Duodenal mucosa (tissue), 2 donors: ENCODE results near the gene KRTAP10-7.
"Not testable (repeated sequence)": the region's sequence is repeated elsewhere in the genome, so short reads cannot be mapped to it uniquely, and the experiment has no call there.

Experiments used
- H3K27ac ChIP-seq: one replicate; pipeline ENCODE4 v1.7.0; 2013; ENCODE audit warnings: low read depth, low read length
- H3K27me3 ChIP-seq, 2 donors: one replicate each; pipeline ENCODE4 v1.7.0; 2013; ENCODE audit warnings: low read length in 2 of 2, control low read depth in 1 of 2; ENCODE audit not compliant: insufficient read depth in 2 of 2, control insufficient read depth in 1 of 2
- H3K36me3 ChIP-seq, 2 donors: one replicate each; pipeline ENCODE4 v1.7.0; 2013; ENCODE audit warnings: low read length in 2 of 2, control low read depth in 1 of 2; ENCODE audit not compliant: insufficient read depth in 2 of 2, control insufficient read depth in 1 of 2
- H3K4me1 ChIP-seq, 2 donors: one replicate each; pipeline ENCODE4 v1.7.0; 2013; ENCODE audit warnings: low read length in 2 of 2, control low read depth in 1 of 2; ENCODE audit not compliant: insufficient read depth in 2 of 2, control insufficient read depth in 1 of 2
- H3K4me3 ChIP-seq, 2 donors: one replicate each; pipeline ENCODE4 v1.7.0; 2013; ENCODE audit warnings: low read length in 2 of 2, low read depth in 1 of 2
- H3K9ac ChIP-seq, 2 donors: one replicate each; pipeline ENCODE4 v1.7.0; 2013; ENCODE audit warnings: low read length in 2 of 2, low read depth in 1 of 2
- H3K9me3 ChIP-seq, 2 donors: one replicate each; pipeline ENCODE4 v1.7.0; 2013; ENCODE audit warnings: low read length in 2 of 2, control low read depth in 1 of 2; ENCODE audit not compliant: control insufficient read depth in 1 of 2

The KRTAP10-7 gene

DNA sequence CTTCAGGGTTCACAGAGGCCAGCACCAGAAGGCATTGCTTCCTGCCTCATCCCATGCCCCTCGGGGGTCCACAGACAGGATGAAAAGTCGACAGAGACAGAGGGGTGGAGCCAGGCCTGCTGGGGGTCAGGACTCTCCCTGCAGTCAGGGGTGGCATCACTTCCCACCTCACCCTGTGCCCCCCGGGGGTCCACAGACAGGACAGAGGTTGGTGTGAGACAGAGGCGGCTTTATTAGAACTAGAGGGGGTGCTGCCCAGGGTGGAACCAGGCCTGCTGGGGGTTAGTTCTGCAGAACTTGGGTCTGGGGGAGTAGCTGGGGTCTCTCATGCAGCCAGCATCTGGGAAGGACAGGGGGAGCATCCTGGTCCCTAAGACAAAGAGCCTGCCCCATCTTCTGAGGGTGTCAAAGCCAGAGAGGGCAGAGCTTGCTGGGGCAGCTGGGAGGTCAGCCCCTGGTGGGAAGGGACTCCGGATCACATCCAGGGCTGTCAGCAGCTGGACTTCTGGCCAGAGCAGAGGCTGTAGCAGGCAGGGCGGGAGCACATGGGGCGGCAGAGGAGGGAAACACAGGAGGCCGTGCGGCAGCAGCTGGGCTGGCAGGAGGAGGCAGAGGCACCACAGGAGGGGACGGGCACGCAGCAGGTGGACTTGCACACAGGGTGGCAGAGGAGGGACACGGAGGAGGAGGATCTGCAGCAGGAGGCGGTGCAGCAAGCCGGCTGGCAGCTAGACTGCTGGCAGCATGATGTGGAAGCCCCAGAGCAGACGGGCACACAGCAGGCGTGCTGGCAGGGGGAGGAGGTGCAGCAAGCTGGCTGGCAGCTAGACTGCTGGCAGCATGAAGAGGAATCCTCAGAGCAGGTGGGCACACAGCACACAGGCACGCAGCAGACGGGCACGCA, 9.2 kb upstream of the KRTAP10-7 start:
- H3K4me3 ChIP-seq, H3K27ac ChIP-seq, H3K36me3 ChIP-seq, H3K9me3 ChIP-seq, H3K4me1 ChIP-seq, H3K9ac ChIP-seq: not testable (repeated sequence)
- H3K27me3 ChIP-seq = peaks cover 0 to 17% of the 10 kb centered on the region in 2 donors

DNA sequence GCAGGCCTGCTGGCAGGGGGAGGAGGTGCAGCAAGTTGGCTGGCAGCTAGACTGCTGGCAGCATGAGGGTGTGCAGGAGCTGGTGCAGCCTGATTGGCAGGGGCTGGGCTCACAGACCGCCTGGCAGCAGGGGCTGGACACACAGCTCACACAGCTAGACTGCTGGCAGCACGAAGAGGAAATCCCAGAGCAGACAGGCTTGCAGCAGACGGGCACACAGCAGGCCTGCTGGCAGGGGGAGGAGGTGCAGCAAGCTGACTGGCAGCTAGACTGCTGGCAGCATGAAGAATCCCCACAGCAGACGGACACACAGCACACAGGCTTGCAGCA, 8.6 kb upstream of the KRTAP10-7 start:
- not testable (repeated sequence) for H3K27ac ChIP-seq, H3K4me1 ChIP-seq, H3K9me3 ChIP-seq, H3K9ac ChIP-seq, H3K36me3 ChIP-seq, H3K4me3 ChIP-seq
- H3K27me3 ChIP-seq = peaks cover 0 to 16% of the 10 kb centered on the region in 2 donors

DNA sequence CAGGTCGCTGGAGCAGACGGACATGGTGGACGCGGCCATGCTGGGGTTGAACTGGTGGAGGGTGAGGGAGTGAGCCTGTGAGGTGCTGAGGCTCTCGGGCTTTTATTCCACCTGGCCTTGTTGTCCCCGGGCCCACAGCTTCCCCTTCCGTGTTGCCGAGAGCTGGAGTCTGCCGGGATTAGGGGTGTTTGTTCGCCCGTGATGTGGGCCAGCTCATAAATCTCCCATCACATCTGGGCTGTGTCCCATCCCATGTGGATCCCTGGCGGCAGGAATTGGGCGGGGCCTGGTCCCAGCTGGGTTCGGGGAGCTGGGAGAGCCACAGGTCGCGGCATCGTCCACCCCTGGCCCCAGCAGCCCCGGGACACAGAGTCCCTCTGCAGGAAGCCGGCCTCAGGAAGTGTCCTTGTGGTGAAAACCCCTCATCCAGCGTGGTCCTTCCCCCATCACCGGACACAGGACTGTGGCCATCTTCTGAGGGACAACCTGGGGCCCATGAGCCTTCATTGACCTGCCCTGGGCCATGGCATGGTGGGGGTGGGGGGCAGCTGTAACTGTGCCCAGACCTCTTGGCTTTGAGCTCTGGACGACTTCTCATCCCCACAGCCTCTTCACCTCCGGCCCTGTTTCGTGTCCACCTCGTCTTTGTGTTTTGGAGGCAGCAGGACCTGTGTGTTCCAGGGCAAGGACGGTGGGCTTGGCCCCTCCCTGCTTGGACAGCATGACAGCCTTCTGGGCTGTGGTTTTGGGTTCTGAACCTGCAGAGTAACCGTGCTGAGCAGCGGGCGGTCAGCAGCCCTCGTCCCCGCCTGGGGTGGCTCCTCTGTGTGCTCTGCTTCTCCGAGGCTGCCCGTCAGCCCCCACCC, 7.7 kb upstream of the KRTAP10-7 start, which contains the start of gene KRTAP10-6:
KRTAP10-6 (minus strand) TSS at position 60 of the 866 bp plus-strand sequence; CDS start at position 39, 21 bp downstream.
- H3K27ac ChIP-seq = no peak within 1 kb of the TSS
- H3K36me3 ChIP-seq = no peaks in the 10 kb centered on the region
- H3K27me3 ChIP-seq = peaks cover 0 to 16% of the 10 kb centered on the region in 2 donors
- H3K4me1 ChIP-seq = no peaks in the 10 kb centered on the region
- no peak within 1 kb of the TSS for H3K4me3 ChIP-seq
- no peak within 1 kb of the TSS for H3K9ac ChIP-seq
- H3K9me3 ChIP-seq = no peaks in the 10 kb centered on the region

DNA sequence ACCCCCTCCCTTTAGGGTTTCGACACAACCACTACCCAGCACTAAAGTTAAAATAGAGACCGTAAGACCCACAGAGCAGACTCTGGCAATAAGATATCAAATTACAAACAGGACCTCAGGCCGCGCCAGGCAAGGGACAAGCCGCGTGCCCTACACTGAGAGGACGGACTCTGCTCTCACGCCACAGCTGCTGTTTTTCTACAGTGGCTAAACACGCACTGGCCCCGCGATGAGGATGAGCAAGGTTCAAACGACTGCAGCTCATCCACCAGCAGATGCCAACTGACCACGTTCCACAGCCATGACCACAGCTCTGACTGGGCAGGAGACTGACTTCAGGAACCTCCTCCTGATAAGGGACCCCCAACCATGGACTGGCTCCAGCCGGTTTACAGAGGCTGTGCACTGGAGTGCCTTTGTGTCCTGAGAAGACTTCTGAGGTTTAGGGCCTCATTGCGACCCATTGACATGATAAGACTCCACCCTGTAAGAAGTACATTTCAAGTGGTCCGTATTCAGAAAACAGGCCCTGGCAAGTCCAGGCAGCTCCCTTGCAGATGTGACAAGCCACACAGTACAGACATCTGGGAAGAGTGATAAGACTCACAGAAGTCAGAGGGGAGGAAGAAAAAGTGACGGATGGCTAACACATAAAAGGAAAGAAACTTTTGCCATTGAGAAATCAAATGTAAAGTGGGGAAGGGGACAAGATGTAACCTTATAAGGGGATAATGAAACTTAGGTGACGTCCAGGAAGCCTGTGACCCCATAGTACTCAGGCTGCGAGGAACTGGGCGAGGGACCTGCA, 6.6 kb upstream of the KRTAP10-7 start:
- Histone ChIP-seq H3K4me1 (no peaks in the 10 kb centered on the region), H3K27me3 (peaks cover 0 to 16% of the 10 kb centered on the region in 2 donors), H3K4me3 (no peak overlapping the region), H3K9me3 (no peaks in the 10 kb centered on the region), H3K36me3 (no peaks in the 10 kb centered on the region), H3K27ac (no peak overlapping the region), H3K9ac (no peak overlapping the region)

DNA sequence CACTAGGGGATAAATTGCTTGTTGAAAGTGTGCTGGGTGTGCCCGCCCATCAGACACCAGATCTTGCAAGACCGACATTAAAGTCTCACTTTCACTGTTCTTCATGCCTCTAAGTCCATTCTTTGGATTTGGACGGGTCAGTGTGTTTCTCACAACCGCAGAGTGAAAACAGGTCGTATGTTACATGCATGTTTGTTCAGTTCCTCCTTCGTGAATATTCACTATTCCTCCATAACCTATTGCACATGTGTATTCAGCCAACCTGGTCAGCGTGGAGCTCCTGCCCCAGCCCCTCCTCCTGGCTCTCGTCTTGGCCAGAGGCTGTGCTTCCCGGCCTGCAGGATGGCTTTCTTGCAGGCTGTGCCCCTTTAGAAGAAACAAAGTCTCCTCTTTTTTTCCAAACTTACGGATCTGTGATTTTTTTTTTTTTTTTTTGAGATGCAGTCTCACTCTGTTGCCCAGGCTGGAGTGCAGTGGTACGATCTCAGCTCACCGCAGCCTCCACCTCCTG, 5.9 kb upstream of the KRTAP10-7 start:
- no peak overlapping the region for H3K9ac ChIP-seq
- H3K27ac ChIP-seq = no peak overlapping the region
- no peaks in the 10 kb centered on the region for H3K9me3 ChIP-seq
- no peak overlapping the region for H3K4me3 ChIP-seq
- H3K4me1 ChIP-seq = no peaks in the 10 kb centered on the region
- H3K27me3 ChIP-seq = peaks cover 0 to 14% of the 10 kb centered on the region in 2 donors
- H3K36me3 ChIP-seq = no peaks in the 10 kb centered on the region

DNA sequence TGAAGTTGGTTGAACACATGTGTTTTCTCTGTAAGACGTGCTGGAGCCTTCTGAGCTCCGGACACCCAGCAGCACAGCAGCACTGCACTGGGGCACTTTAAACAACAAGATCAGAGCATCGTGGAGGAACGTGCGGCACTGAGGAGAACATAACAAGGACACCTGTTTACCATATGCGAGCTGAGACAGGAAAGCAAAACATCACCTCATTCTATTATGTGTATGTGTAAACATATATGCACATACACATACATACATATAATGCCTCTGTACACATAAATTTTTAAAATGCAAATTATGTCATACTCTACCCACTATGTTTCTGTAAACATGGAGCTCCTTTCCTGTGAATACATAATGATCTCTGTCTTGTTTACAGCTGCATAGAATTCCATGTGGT, 4.9 kb upstream of the KRTAP10-7 start:
- Histone ChIP-seq H3K4me3 (no peak overlapping the region), H3K9me3 (no peaks in the 10 kb centered on the region), H3K27me3 (peaks cover 0 to 21% of the 10 kb centered on the region in 2 donors), H3K27ac (no peak overlapping the region), H3K36me3 (no peaks in the 10 kb centered on the region), H3K9ac (no peak overlapping the region), H3K4me1 (no peaks in the 10 kb centered on the region)

DNA sequence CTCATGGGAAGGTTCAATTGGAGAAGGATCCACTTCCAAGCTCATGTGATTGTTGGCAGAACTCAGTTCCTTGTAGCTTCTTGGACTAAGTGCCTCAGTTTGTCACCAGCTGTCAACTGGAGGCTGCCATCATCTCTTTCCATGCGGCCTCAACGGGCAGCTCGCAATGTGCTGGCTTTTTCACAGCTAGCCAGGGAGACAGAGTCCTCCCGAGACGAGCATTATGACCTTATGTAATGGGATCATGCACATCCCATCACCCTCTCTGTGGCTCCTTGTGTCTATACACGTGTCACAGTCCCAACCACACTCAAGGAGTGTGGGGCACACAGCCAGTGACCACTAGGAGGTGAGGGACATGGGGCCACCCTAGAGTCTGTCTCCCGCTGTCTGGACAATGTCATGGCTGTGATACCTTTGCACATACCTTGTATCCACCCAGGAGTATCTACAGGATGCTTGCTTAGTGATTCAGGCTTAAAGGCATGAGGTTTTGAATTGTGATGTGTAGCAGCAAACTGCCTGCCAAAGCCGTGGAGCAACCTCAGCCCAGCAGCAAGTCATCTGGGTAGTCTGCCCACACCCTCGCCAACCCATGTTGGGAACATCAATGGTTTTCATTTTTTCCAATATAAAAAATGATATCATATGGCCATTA, 4.2 kb upstream of the KRTAP10-7 start:
- Histone ChIP-seq H3K4me1 (no peaks in the 10 kb centered on the region), H3K4me3 (no peak overlapping the region), H3K9me3 (no peaks in the 10 kb centered on the region), H3K27ac (no peak overlapping the region), H3K27me3 (peaks cover 0 to 24% of the 10 kb centered on the region in 2 donors), H3K9ac (no peak overlapping the region), H3K36me3 (no peaks in the 10 kb centered on the region)

DNA sequence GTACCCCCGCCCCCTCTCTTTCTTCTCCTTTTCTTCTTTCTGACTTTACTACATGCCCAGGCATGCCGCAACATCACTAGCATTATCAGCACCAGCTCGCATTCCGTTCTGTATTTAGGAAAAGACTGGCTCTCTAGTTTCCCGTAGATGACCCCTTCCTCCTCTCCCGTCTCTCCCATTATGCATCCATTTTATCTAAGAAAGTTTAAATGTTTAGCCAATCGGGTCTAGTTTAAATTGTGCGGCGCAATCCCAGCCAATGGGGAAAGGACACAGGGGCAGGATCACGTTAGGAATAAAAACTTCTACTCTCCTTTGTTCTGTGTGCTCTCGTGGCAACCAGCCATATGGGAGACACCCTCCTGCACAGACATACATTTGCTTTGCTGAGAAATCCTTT, 2.3 kb upstream of the KRTAP10-7 start:
- H3K27ac ChIP-seq = no peak overlapping the region
- no peaks in the 10 kb centered on the region for H3K9me3 ChIP-seq
- H3K27me3 ChIP-seq = peaks cover 5 to 24% of the 10 kb centered on the region in 2 donors
- H3K36me3 ChIP-seq = no peaks in the 10 kb centered on the region
- H3K4me3 ChIP-seq = no peak overlapping the region
- H3K4me1 ChIP-seq = no peaks in the 10 kb centered on the region
- H3K9ac ChIP-seq = no peak overlapping the region

DNA sequence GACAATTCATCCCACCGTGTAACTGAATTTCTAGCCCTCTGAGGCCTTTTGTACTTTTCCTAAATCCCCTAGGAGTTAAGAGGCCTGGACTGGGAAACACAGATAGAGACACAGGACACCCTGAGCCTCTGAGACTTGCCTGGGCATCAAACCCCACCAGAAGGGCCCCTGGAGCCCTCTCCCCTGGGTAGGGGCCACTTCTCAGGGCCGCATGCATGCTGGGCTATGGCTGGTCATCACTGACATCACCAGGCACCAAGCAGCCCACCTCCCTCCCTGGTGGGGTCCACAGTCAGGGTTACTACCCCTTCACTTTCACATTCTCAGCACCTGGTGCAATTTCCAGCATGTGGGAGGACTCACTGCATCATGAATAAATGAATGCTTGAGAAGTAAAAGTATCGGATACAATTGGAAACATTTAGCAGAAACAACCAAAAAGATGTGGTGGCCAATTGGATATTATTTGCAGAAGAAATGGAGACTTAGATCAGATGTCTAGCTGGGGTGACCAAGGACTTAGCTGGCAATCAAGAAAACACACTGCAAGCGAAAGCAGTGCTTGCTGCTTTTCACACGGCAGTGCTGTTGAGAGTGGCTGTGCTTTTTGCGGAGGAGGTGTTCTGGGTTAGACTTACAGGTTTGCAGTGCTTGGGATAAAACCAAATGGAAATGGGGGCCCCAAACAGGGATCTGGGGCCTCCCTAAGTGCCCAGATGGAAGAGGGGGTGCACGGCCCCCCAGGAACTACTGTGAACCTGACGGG, 950 bp upstream of the KRTAP10-7 start:
- peaks cover 5 to 26% of the 10 kb centered on the region in 2 donors for H3K27me3 ChIP-seq

More for the DNA sequence above, 950 bp upstream of the KRTAP10-7 start:
- Histone ChIP-seq H3K9ac (no peak overlapping the region), H3K4me3 (no peak overlapping the region), H3K9me3 (no peaks in the 10 kb centered on the region), H3K36me3 (no peaks in the 10 kb centered on the region), H3K27ac (no peak overlapping the region), H3K4me1 (no peaks in the 10 kb centered on the region)
